ENCODE data around the gene KRTAP10-3. TPM values are rescaled to one million over a fixed set of nuclear protein-coding genes. Genes with fewer than 3 reads are reported as not detected.
A peak's percentile ranks its signal among the peaks of the same experiment; 100 is the strongest.
"Not testable (repeated sequence)": the region's sequence is repeated elsewhere in the genome, so short reads cannot be mapped to it uniquely, and the experiment has no call there.

KRTAP10-3 gene
- total RNA-seq, 2 donors from 2014 or later = not detected

DNA sequence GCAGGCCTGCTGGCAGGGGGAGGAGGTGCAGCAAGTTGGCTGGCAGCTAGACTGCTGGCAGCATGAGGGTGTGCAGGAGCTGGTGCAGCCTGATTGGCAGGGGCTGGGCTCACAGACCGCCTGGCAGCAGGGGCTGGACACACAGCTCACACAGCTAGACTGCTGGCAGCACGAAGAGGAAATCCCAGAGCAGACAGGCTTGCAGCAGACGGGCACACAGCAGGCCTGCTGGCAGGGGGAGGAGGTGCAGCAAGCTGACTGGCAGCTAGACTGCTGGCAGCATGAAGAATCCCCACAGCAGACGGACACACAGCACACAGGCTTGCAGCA, 33.2 kb upstream of the KRTAP10-3 start:
- DNase-seq; intact Hi-C loops (cut with DNase I): not testable (repeated sequence)
- ATAC-seq = peak in 1 of 2 donors; percentile 22

DNA sequence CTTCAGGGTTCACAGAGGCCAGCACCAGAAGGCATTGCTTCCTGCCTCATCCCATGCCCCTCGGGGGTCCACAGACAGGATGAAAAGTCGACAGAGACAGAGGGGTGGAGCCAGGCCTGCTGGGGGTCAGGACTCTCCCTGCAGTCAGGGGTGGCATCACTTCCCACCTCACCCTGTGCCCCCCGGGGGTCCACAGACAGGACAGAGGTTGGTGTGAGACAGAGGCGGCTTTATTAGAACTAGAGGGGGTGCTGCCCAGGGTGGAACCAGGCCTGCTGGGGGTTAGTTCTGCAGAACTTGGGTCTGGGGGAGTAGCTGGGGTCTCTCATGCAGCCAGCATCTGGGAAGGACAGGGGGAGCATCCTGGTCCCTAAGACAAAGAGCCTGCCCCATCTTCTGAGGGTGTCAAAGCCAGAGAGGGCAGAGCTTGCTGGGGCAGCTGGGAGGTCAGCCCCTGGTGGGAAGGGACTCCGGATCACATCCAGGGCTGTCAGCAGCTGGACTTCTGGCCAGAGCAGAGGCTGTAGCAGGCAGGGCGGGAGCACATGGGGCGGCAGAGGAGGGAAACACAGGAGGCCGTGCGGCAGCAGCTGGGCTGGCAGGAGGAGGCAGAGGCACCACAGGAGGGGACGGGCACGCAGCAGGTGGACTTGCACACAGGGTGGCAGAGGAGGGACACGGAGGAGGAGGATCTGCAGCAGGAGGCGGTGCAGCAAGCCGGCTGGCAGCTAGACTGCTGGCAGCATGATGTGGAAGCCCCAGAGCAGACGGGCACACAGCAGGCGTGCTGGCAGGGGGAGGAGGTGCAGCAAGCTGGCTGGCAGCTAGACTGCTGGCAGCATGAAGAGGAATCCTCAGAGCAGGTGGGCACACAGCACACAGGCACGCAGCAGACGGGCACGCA, 32.6 kb upstream of the KRTAP10-3 start:
- DNase-seq; ATAC-seq; intact Hi-C loops (cut with DNase I): not testable (repeated sequence)

DNA sequence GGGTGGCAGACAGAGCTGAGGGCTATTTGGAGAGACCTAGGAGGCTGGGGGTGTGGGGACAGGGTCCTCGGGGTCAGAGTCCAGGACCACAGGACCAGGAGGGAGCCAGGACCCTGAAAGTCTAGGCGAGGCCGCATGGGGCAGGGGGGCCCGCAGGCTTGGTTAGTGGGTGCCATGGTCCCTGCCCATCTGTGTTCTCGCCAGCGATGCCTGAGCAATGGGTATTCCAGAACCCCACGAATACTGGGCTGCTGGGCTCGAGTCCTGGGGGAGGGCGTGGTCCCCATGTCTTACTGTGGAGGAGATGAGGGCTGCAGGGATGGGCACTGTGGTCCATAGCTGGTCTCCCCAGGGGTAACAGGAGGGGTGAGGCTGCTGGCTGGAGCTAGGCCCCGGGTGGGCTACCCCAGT, 31.7 kb upstream of the KRTAP10-3 start:
- DNase-seq (no peak), ATAC-seq (no peak)
- intact Hi-C loops (cut with DNase I) = no loop called here

DNA sequence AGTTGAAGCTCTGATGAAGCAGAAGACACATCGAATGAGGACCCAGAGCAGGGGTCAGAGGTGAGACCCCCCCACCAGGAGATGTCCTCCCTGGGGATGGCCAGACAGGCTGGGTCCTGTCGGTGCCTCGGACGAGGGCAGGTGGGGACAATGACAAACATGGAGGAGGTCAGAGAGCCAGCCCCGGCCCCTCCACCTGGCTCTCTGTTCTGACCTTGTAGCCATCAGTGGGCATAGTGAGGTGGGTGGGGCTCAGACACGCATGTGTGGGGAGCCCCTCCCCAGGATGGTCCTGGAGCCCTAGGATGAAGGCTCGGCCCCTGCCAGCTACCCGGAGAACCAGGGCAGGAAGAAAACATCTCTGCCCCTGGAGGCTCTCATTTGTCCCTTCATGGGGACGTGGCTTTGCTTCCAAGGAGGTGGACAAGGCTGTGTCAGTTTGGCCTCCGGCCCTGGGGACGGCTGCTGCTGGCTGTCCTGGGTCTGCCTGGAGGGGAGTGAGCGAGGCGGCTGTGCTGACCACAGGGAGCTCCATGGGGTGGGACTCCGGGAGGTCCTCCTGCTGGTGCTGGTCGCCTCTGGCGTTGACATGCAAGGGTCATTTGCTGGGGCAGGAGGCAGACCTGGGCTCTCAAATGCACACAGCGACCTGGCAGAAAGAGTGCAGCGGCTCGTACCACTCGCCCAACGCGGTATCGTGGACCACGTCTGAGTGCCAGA, 31.2 kb upstream of the KRTAP10-3 start:
- no peak for ATAC-seq
- intact Hi-C loops (cut with DNase I) = no loop called here
- DNase-seq = no peak

DNA sequence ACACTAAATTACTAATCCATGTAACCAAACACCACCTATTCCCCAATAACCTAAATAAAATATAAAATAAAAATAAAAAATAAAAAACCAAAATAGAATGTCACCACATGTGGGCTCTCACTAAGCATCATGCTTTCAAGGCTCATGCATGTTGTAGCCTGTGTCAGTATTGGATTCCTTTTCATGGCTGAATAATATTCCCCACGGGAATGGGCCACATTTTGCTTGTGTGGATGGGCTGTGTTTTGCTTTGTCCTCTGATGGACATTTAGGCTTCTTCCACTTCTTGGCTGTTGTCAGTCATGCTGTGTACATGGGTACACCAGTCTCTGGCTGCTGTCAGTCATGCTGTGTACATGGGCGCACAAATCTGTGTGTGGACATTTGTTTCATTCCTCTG, 30.5 kb upstream of the KRTAP10-3 start:
- ATAC-seq = no peak
- DNase-seq = no peak
- intact Hi-C loops (cut with DNase I) = no loop called here

DNA sequence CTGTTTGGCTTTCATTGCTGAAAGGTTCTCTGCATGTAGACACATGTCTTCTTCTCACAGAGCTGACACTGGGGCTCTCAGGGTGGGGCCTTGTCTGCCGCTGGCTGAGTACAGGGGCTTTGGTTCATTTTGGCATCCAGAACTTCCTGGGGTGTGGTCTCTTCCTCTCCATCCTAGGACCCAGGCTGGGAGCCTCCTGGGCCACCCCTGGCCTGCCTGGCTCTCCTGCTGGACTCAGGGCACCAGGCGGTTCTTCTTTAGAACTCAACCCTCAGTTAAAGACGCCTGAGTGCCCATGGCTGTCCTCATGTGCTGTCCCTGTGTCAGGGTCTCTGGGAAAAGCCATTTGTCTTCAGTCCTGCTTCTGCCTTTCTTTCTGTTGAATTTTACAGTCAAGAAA, 27.3 kb upstream of the KRTAP10-3 start:
- ATAC-seq (no peak), DNase-seq (no peak)
- intact Hi-C loops (cut with DNase I) = no loop called here

DNA sequence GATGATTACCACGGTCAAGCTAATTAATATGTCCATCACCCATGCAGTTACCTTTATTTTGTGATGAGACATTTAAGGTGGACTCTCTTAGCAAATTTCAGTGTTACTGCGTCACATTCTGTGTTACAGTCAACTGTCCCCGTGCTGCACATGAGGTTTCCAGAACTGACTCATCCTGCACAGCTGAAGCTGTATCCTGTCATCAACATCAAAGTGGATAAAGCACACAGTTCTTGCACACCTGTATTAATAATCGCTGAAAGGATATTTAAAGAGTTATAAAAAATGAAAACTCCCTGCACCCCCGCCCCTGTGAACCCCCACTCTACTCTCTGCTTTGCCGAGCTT, 25.2 kb upstream of the KRTAP10-3 start:
- ATAC-seq = no peak
- DNase-seq = no peak

DNA sequence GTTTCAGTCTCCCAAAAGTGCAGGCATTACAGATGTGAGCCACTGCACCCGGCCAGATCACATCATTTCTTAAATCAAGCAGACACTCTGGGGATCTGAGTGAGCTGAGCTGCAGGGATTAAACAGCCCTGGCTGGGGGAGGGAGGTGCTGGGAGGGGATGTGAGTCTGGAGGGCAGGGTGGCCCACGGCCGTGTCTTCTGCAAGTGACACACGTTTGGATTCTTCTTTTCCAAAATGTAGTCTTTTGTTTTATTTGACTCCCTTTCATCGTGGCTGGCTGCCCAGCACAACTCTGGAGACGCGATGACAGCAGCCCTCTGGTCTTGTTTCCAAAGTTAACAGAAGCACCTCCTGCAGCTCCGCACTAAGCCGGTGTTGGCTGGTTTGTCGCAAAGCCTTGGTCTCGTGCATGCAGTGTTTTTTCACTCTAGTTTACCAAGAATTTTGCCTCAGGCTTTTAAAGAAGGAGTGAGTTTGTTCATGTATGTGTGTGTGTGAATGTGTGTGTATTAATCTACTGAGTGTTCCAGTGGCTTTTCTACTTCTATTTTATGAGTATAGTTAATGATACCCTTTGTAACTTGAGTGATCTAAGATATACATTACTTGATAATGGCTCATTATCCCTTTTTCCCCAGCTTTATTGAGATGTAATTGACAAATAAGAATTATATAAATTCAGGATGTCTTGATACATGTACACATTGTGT, 24.6 kb upstream of the KRTAP10-3 start:
- ATAC-seq = peak in 1 of 2 donors; percentile 77
- intact Hi-C loops (cut with DNase I) = no loop called here
- DNase-seq = no peak

More for the DNA sequence above, 25.2 kb upstream of the KRTAP10-3 start:
- intact Hi-C loops (cut with DNase I) = no loop called here

DNA sequence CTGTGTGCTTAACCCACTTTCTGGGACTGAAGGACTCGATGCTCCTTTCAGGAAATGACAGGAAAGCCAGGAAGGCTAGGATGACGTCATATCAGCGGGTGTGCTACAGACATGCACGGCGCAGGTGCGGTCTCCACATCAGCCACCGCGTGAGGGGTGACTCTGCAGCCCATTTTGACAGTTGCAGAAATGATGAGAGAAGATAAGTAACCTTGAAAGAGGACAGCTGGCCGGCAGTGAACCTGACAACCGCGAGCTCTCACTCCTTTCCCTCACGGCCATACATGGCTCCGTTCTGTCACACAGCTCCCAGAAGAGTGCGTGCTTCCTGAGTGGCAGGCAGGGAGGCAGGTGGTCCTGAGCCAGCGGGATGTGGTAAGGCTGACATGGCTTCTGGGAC, 23.5 kb upstream of the KRTAP10-3 start:
- no peak for DNase-seq
- intact Hi-C loops (cut with DNase I) = no loop called here

DNA sequence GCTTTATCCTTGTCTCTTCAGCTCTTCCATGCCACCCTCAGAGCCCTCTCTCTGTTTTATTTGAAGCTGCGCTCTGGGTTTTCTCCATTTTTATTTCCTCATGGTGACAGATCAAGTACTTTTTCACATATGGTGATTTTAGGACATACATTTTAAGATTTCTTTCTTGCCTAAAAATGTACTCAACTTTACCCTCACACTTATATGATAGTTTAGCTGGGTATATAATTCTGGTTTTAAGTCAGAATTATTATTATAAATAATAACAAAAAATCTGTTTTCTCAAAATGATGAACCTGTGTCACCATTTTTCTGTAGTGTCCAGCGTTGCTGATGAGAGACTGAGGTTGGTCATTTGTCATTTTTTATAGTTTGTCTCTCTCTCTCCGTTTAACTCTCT, 22.6 kb upstream of the KRTAP10-3 start:
- no peak for DNase-seq
- ATAC-seq = no peak
- intact Hi-C loops (cut with DNase I) = no loop called here

More for the DNA sequence above, 23.5 kb upstream of the KRTAP10-3 start:
- no peak for ATAC-seq

DNA sequence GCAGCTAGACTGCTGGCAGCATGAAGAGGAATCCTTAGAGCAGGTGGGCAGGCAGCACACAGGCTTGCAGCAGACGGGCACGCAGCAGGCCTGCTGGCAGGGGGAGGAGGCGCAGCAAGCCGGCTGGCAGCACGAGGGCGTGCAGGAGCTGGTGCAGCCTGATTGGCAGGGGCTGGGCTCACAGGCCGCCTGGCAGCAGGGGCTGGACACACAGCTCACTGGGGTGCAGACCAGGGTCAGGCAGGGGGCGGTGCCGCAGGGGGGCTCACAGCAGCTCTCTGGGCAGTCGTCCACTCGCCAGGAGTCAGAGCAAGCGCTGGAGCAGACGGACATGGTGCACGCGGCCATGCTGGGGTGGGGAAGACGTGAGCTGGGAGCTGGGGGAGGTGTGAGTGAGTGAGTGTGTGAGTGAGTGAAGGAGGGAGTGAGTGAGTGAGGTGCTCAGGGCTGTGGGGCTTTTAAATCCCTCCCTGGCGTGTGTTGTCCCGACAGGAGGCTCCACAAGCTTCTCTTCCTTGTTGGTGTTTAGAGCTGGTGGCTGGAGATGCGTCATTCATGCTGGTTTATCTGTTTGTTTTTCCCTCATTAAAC, 21.7 kb upstream of the KRTAP10-3 start, which contains the start of gene KRTAP10-5:
Gene KRTAP10-5 (minus strand): TSS at position 374 of the 591 bp plus-strand sequence. CDS start 26 bp downstream, at position 348.
- ATAC-seq; intact Hi-C loops (cut with DNase I); DNase-seq: not testable (repeated sequence)

DNA sequence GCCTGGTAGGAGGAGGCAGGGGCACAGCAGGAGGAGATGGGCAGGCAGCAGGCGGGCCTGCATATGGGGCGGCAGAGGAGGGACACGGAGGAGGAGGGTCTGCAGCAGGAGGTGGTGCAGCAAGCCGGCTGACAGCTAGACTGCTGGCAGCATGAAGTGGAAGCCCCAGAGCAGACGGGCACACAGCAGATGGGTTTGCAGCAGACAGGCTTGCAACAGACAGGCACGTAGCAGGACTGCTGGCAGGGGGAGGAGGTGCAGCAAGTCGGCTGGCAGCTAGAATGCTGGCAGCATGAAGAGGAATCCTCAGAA, 21.2 kb upstream of the KRTAP10-3 start:
- intact Hi-C loops (cut with DNase I) = no loop called here
- ATAC-seq = no peak
- DNase-seq = no peak

DNA sequence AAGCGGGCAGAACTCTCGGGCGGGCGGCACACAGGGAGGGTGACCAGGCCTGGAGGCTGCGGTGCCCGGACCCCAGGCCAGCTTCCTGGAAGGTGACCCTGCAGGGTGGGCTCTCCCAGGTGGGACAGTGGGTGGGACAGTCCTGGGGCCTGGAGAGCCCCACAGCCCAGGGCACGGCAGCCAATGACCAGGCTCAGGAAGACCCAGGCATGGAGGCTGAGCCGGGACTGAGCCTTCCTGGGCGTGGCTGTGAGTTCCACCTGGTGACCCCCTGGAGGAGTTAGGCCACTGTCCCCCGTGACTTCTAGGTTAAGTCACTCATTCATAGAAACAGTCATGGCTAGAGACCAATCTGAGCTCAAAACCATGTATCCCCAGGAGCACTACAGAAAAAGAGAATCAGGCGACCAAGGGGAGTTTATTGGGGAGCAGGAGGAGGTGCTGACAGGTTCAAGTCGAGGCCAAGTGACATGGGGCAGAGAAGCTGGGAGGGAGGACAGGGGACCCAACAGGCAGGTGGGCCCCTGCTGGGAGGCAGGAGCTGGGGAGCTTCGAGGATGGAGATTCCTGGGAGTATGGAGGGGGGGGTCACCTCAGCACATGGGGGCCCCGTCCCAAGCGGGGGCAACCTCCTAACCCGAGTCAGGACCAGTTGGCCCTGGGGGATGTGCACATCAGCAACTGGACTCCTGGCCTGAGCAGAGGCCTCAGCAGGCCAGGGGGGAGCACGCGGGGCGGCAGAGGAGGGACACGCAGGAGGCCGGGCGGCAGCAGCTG, 20.6 kb upstream of the KRTAP10-3 start:
- no peak for ATAC-seq
- DNase-seq = no peak
- intact Hi-C loops (cut with DNase I) = no loop called here

DNA sequence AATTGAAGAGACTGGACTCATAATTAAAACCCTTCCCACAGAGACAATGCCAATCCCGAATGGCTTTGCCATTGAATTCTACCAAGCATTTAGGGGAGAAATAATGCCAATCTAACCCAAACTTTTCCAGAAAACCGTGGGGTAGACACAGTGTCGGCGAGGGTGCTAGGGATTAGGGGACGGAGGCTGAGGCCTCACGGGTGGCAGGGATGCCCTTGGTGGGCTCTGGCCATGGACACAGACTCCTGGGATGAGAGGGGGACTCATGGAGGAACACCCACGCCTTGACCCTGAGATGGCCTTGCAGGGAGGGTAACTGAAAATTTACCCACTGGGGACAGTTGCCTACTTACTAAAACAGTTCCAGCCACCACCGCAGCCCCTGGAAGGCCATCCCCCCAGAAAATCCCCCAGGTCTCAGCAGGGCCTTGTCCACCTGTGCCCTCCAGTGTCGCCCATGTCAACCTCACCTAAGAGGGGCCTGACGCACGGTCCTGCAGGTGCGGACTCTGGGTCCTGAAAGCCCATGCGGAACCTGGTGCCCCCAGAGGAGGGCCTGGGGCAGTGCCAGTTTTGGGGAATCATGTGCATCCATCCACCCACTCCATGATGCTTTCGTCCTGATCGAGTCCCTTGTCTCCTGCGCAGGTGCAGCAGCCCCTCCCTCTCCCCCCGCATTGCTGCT, 19.9 kb upstream of the KRTAP10-3 start:
- ATAC-seq (no peak), DNase-seq (no peak)
- intact Hi-C loops (cut with DNase I) = no loop called here

DNA sequence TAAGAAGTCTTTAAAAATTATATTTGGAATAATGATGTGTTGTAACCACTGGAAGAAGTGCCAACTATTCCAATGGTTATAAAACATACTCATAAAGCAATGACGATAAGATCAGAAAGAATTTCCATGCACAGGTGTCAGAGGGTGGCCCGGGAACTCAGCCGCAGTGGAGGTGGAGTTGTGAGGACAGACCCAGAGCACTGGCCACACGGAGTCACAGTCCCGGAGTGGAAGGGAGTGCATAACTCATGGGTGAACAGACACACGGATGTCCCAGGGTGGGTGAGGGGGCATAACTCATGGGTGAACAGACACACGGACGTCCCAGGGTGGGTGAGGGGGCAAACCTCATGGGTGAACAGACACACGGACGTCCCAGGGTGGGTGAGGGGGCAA, 17.4 kb upstream of the KRTAP10-3 start:
- no peak for DNase-seq
- no peak for ATAC-seq
- intact Hi-C loops (cut with DNase I) = no loop called here

DNA sequence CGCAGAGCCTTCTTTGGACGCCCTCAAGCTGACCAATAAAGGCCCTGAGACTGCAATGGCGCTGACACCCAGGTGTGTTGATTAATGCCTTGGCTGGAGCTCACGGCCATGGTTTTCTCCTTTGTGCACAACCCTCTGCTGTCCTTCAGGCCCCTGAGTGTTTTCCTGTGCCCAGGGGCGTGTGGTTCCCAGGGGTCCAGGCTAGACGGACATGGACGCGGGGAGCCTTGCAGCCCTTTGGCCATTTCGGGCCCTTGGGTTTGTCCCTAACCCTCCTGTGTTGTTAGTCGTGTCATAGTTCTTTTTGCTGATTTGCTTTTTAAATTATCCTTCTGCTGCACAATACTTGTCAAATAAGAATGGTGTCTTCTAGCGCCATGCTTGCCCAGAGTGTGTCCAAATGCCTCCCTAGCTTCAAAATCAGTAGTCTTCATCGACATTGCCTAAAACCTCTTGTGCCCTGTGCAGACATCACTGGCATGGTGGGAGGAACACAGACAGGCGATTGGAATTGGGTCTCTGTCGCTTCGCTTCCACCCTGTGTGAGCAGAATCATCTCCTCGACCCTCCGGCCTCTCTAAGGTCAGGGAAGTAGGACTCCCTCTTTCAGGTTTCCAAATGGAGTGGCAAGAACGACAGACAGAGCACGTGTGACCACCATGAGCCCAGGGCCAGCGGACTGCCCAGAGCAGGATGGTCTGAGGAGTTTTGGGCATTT, 16.9 kb upstream of the KRTAP10-3 start:
- DNase-seq = no peak
- intact Hi-C loops (cut with DNase I) = no loop called here
- no peak for ATAC-seq

DNA sequence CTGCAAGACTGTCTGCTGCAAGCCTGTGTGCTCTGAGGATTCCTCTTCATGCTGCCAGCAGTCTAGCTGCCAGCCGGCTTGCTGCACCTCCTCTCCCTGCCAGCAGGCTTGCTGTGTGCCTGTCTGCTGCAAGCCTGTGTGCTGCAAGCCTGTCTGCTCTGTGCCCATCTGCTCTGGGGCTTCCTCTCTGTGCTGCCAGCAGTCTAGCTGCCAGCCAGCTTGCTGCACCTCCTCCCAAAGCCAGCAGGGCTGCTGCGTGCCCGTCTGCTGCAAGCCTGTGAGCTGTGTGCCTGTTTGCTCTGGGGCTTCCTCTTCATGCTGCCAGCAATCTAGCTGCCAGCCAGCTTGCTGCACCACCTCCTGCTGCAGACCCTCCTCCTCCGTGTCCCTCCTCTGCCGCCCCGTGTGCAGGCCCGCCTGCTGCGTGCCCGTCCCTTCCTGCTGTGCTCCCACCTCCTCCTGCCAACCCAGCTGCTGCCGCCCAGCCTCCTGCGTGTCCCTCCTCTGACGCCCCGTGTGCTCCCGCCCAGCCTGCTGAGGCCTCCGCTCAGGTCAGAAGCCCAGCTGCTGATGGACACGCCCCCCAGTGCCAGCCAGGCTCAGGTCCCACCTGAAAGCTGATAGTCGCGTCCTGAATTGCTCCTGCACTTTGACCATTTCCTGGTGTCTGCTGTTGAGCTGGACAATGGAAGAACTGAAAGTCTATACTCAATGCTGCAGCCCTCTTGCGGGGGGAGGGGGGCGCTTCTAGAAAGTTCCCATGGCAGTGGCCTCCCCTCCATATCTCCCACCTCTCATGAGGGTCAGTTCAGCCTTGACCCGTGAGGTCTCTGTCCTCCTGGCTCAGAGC, 16.1 kb upstream of the KRTAP10-3 start:
- ATAC-seq = no peak
- intact Hi-C loops (cut with DNase I) = no loop called here
- no peak for DNase-seq
